Smooth muscle cell (in vitro differentiated cells): ENCODE results near the gene CEP112. TPM values are rescaled to one million over a fixed set of nuclear protein-coding genes. Genes with fewer than 3 reads are reported as not detected.

Source experiments
- DNase-seq: peaks from one replicate; lab custom pipeline; 2025; ENCODE audit not compliant: unreplicated experiment; lab: John Stamatoyannopoulos, UW
- H2AFZ ChIP-seq: fragments of 200-600 bp; sonication (generic); 2 replicates; pipeline ENCODE4 v1.6.0; 2016; ENCODE audit warnings: antibody characterized with exemption, low read depth, mild to moderate bottlenecking
- H3F3A ChIP-seq: fragments of 200-600 bp; sonication (generic); 2 replicates; pipeline ENCODE4 v1.6.0; 2017; ENCODE audit warnings: antibody characterized with exemption, low read depth
- H3K27ac ChIP-seq: fragments of 200-600 bp; sonication (generic); 2 replicates; pipeline ENCODE4 v1.5.1; 2016; ENCODE audit warnings: low read depth, mild to moderate bottlenecking
- H3K27me3 ChIP-seq: fragments of 200-600 bp; sonication (generic); 2 replicates; pipeline ENCODE4 v1.6.1; 2016; ENCODE audit warnings: low read depth, mild to moderate bottlenecking
- H3K36me3 ChIP-seq: fragments of 200-600 bp; sonication (generic); 2 replicates; pipeline ENCODE4 v1.5.1; 2016; ENCODE audit warnings: low read depth
- H3K4me1 ChIP-seq: fragments of 200-600 bp; sonication (generic); 2 replicates; pipeline ENCODE4 v1.5.1; 2016; ENCODE audit warnings: low read depth
- H3K4me2 ChIP-seq: fragments of 200-600 bp; sonication (generic); 2 replicates; pipeline ENCODE4 v1.6.0; 2016; ENCODE audit warnings: mild to moderate bottlenecking
- H3K4me3 ChIP-seq: fragments of 200-600 bp; sonication (generic); 2 replicates; pipeline ENCODE4 v1.5.1; 2016; ENCODE audit warnings: mild to moderate bottlenecking
- H3K79me2 ChIP-seq: fragments of 200-600 bp; sonication (generic); 2 replicates; pipeline ENCODE4 v1.6.0; 2016; ENCODE audit warnings: low read depth, mild to moderate bottlenecking
- H3K9ac ChIP-seq: fragments of 200-600 bp; sonication (generic); 2 replicates; pipeline ENCODE4 v1.6.0; 2016; ENCODE audit warnings: low read depth
- H3K9me3 ChIP-seq: fragments of 200-600 bp; sonication (generic); replicated peaks from 2 replicates; pipeline ENCODE4 v1.5.1; 2016; ENCODE audit warnings: low read depth
- H4K20me1 ChIP-seq: fragments of 200-600 bp; sonication (generic); 2 replicates; pipeline ENCODE4 v1.6.0; 2016; ENCODE audit warnings: low read depth
- CTCF ChIP-seq: fragments of 200-600 bp; sonication (generic); IDR thresholded peaks from 2 replicates; pipeline ENCODE4 v1.5.1; 2017; ENCODE audit warnings: borderline replicate concordance, mild to moderate bottlenecking, antibody characterized with exemption; ENCODE audit not compliant: insufficient read depth, poor library complexity, severe bottlenecking
- WGBS: methylation state at CpG from one replicate; pipeline ENCODE4 v1.1.7; 2016; ENCODE audit warnings: low lambda C conversion rate; 5-methylcytosine and 5-hydroxymethylcytosine counted together
- polyA plus RNA-seq: library from polyadenylated mRNA; unstranded; fragments of >200 nt; fragmentation: Nextera tagmentation; extraction: Ambion mirVana; gene quantifications from 2 replicates; pipeline ENCODE4 v1.2.1, GENCODE V29; 2016
- total RNA-seq: library from RNA; depleted of rRNA; stranded (reverse); fragments of >200 nt; gene quantifications from 2 replicates; pipeline ENCODE4 v1.2.3, GENCODE V29; 2014

Gene CEP112
- total and polyA plus RNA-seq, 2 experiments from 2014 or later = 8.3 to 9.9 TPM

GRCh38 chr17:65857718-65858117 is 334.2 kb downstream of the CEP112 start:
- Histone ChIP-seq H3K27ac (no peak overlapping the region), H3K4me2 (no peak overlapping the region), H3K27me3 (no peaks in the 10 kb centered on the region), H3K36me3 (no peaks in the 10 kb centered on the region), H3K9ac (no peak overlapping the region), H3F3A (no peaks in the 10 kb centered on the region), H3K9me3 (no peaks in the 10 kb centered on the region), H3K4me3 (no peak overlapping the region), H2AFZ (no peak overlapping the region), H4K20me1 (no peaks in the 10 kb centered on the region), H3K4me1 (no peaks in the 10 kb centered on the region), H3K79me2 (no peaks in the 10 kb centered on the region)
- no peak for TF ChIP-seq CTCF
- WGBS = 94% methylated on average over 2 of the region's 2 CpGs
- DNase-seq = no peak

- no peaks in the 10 kb centered on the region for H3K9me3 ChIP-seq
- H3K9ac ChIP-seq = no peak overlapping the region
- no peaks in the 10 kb centered on the region for H3K27me3 ChIP-seq
- H3K4me1 ChIP-seq = no peaks in the 10 kb centered on the region
- H3K36me3 ChIP-seq = no peaks in the 10 kb centered on the region
- H3K4me2 ChIP-seq = no peak overlapping the region
- no peak overlapping the region for H3K27ac ChIP-seq
- H3K79me2 ChIP-seq = no peaks in the 10 kb centered on the region
- H4K20me1 ChIP-seq = no peaks in the 10 kb centered on the region
- DNase-seq = no peak
- H2AFZ ChIP-seq = no peak overlapping the region
- no peak for TF ChIP-seq CTCF
- WGBS = 91% methylated on average over 2 of the region's 2 CpGs
- no peak overlapping the region for H3K4me3 ChIP-seq
- no peaks in the 10 kb centered on the region for H3F3A ChIP-seq
Observed at GRCh38 chr17:65856865-65857264, 335.1 kb downstream of the CEP112 start.

GRCh38 chr17:65855675-65856074 is 336.3 kb downstream of the CEP112 start:
- WGBS = 99% methylated on average over 4 of the region's 4 CpGs
- H4K20me1 ChIP-seq = no peaks in the 10 kb centered on the region
- no peak overlapping the region for H2AFZ ChIP-seq
- H3K4me3 ChIP-seq = no peak overlapping the region
- H3K36me3 ChIP-seq = no peaks in the 10 kb centered on the region
- no peak for DNase-seq
- H3K4me2 ChIP-seq = no peak overlapping the region
- H3K27ac ChIP-seq = no peak overlapping the region
- TF ChIP-seq CTCF = no peak
- no peaks in the 10 kb centered on the region for H3K9me3 ChIP-seq
- H3F3A ChIP-seq = no peaks in the 10 kb centered on the region
- no peaks in the 10 kb centered on the region for H3K79me2 ChIP-seq
- H3K27me3 ChIP-seq = no peaks in the 10 kb centered on the region
- H3K4me1 ChIP-seq = no peaks in the 10 kb centered on the region
- H3K9ac ChIP-seq = no peak overlapping the region

GRCh38 chr17:65855245-65855644 is 336.7 kb downstream of the CEP112 start:
- Histone ChIP-seq H3K4me1 (no peaks in the 10 kb centered on the region), H3K36me3 (no peaks in the 10 kb centered on the region), H3K9ac (no peak overlapping the region), H3K27me3 (no peaks in the 10 kb centered on the region), H4K20me1 (no peaks in the 10 kb centered on the region), H3K4me2 (no peak overlapping the region), H3K27ac (no peak overlapping the region), H3F3A (no peaks in the 10 kb centered on the region), H3K9me3 (no peaks in the 10 kb centered on the region), H3K79me2 (no peaks in the 10 kb centered on the region), H2AFZ (no peak overlapping the region), H3K4me3 (no peak overlapping the region)
- WGBS = 61% methylated on average over 2 of the region's 2 CpGs
- DNase-seq = no peak
- no peak for TF ChIP-seq CTCF
